H1 (cell line): Measurements from ENCODE around the gene C9orf50.

Experiments used
- CTCF ChIP-seq, 3 experiments: IDR thresholded peaks; 1 replicate in 2 of 3; 2 replicates in 1 of 3; pipeline versions ENCODE4 v1.5.1 to v1.6.1; 2011; ENCODE audit warnings: low read length in 3 of 3, mild to moderate bottlenecking in 3 of 3, inconsistent platforms in 2 of 3, low read depth in 1 of 3, moderate library complexity in 1 of 3; ENCODE audit not compliant: insufficient read depth in 1 of 3; ENCODE audit errors: control extremely low read depth in 1 of 3
- TEAD4 ChIP-seq: IDR thresholded peaks from 2 replicates; pipeline ENCODE4 v1.6.1; 2012; ENCODE audit warnings: low read depth, low read length, inconsistent platforms, mixed read lengths
- USF2 ChIP-seq: IDR thresholded peaks from 2 replicates; pipeline ENCODE4 v1.6.1; 2011; ENCODE audit warnings: low read length, improper control_type of control experiment

- TF ChIP-seq TEAD4 (no peak), USF2 (no peak), CTCF (IDR thresholded peaks at IDR 0.05; ENCODE audit: control extremely low read depth in 1 of 3, insufficient read depth in 1 of 3, low read depth in 1 of 3, low read length in 3 of 3) (no peak)
Observed at GRCh38 chr9:129623331-129623730, 2.4 kb upstream of the C9orf50 start.
